ENCODE results near the gene CDC20.

CDC20 gene

DNA sequence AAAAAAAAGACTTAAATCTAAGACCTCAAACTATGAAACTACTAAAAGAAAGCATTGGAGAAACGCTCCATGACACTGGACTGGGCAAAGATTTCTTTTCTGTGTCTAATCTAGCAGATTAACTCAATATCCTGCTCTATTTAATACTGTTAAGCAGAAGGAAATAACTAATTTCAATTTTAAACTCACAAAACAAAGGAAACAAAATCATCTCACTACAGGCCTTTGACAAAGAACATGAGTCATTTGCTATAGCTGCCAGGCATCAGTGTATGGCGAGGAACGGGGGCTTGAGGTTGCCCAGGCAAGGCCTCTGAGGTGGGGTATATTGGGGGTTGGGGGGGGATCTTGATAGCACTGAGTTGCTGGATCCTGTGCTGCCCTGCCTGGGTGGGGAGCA lies 51.8 kb downstream of the CDC20 start:
- Histone ChIP-seq H3K4me3 (ENCODE audit: low read length) (no peak overlapping the region), H3K4me2 (ENCODE audit: low read length) (no peak overlapping the region), H4K20me1 (ENCODE audit: insufficient read depth, low read length) (no peaks in the 10 kb centered on the region), H3K9me3 (ENCODE audit: insufficient read depth, low read length) (no peaks in the 10 kb centered on the region), H3K27ac (ENCODE audit: low read length) (no peak overlapping the region), H3K36me3 (replicated peaks; ENCODE audit: low read depth, low read length) (peaks cover 3% of the 10 kb centered on the region), H3K79me2 (ENCODE audit: low read length) (no peaks in the 10 kb centered on the region), H2AFZ (ENCODE audit: low read depth, low read length) (no peak overlapping the region), H3K27me3 (ENCODE audit: low read depth, low read length) (no peaks in the 10 kb centered on the region), H3K9ac (ENCODE audit: low read length) (no peak overlapping the region), H3K4me1 (ENCODE audit: low read length) (no peaks in the 10 kb centered on the region)
- TF ChIP-seq EZH2phosphoT487 (IDR thresholded peaks at IDR 0.05; ENCODE audit: low read depth) = no peak
- TF ChIP-seq, protein P1, sequence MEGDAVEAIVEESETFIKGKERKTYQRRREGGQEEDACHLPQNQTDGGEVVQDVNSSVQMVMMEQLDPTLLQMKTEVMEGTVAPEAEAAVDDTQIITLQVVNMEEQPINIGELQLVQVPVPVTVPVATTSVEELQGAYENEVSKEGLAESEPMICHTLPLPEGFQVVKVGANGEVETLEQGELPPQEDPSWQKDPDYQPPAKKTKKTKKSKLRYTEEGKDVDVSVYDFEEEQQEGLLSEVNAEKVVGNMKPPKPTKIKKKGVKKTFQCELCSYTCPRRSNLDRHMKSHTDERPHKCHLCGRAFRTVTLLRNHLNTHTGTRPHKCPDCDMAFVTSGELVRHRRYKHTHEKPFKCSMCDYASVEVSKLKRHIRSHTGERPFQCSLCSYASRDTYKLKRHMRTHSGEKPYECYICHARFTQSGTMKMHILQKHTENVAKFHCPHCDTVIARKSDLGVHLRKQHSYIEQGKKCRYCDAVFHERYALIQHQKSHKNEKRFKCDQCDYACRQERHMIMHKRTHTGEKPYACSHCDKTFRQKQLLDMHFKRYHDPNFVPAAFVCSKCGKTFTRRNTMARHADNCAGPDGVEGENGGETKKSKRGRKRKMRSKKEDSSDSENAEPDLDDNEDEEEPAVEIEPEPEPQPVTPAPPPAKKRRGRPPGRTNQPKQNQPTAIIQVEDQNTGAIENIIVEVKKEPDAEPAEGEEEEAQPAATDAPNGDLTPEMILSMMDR (IDR thresholded peaks at IDR 0.05; ENCODE audit: low read depth, low read length) = no peak

All from OCI-LY3 (cell line).